ENCODE data around the gene DPP6.

Gene DPP6

DNA sequence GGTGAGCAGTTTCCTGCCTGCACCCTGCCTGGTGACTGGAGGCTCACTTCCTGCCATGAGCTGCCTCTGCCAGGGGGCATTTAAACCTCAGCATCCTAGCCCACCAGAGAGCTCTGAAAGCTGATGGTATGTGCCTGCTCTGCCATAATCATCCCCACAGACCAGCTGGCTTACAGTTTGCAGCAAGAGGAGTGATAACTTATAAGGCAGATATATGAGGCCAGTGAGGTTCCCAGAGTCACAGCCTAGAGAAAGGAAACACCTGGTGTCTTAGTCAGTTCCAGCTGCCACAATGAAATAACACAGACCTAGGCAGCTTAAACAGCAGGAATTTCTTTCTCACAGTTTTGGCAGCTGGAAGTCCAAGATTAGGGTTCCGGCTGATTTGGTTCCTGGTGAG lies 718.8 kb downstream of the DPP6 start:
- TF ChIP-seq, protein P1, sequence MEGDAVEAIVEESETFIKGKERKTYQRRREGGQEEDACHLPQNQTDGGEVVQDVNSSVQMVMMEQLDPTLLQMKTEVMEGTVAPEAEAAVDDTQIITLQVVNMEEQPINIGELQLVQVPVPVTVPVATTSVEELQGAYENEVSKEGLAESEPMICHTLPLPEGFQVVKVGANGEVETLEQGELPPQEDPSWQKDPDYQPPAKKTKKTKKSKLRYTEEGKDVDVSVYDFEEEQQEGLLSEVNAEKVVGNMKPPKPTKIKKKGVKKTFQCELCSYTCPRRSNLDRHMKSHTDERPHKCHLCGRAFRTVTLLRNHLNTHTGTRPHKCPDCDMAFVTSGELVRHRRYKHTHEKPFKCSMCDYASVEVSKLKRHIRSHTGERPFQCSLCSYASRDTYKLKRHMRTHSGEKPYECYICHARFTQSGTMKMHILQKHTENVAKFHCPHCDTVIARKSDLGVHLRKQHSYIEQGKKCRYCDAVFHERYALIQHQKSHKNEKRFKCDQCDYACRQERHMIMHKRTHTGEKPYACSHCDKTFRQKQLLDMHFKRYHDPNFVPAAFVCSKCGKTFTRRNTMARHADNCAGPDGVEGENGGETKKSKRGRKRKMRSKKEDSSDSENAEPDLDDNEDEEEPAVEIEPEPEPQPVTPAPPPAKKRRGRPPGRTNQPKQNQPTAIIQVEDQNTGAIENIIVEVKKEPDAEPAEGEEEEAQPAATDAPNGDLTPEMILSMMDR (conservative IDR thresholded peaks at IDR 0.05; ENCODE audit: low read depth, low read length) = no peak
- Histone ChIP-seq H3K36me3 (ENCODE audit: insufficient read depth) (no peaks in the 10 kb centered on the region), H3K9ac (no peak overlapping the region), H2AFZ (ENCODE audit: low read depth) (no peak overlapping the region), H3K79me2 (ENCODE audit: insufficient read depth, low read depth) (no peaks in the 10 kb centered on the region), H3K4me1 (ENCODE audit: low read depth, poor library complexity, severe bottlenecking) (no peaks in the 10 kb centered on the region), H3K27ac (no peak overlapping the region), H3K4me2 (no peak overlapping the region), H3K27me3 (ENCODE audit: insufficient read depth, low read depth) (no peaks in the 10 kb centered on the region), H4K20me1 (ENCODE audit: insufficient read depth) (no peaks in the 10 kb centered on the region), H3K4me3 (IDR thresholded peaks at IDR 0.05; ENCODE audit: insufficient read depth, low read depth, low read length) (no peak overlapping the region)

DNA sequence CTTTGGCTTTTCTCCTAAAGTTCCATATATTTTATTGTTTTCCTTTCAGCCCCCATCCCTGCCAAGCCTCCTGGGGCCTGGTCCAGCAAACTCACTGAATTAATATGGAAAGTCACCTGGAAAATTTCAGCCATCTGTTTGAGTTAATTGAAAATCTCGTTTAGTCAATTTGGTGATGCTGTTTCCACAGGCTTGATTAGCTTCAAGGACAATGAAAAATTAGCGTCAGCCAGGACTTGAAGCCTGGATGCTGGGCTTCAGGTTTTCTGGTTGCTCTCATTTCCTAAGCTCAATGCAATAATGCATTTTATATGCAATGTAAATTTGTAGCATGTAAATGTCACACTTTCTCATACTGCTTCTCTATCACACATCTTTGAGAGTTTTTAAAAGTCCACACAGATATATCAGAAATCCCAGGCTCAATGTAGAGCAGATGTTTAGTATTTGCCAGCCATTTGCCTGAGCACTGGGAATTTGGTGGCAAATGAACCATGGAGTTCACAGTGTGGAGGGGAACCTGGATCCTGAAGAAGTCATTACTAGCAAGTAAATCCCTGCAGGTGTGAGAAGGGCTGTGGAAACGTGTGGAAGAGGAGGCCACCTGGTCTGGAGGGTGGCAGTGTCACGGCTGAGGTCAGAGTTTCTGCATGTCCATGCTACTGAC lies 722.2 kb downstream of the DPP6 start:
- Histone ChIP-seq H3K79me2 (ENCODE audit: insufficient read depth, low read depth) (no peaks in the 10 kb centered on the region), H2AFZ (ENCODE audit: low read depth) (no peak overlapping the region), H3K27ac (no peak overlapping the region), H3K4me2 (no peak overlapping the region), H3K4me1 (ENCODE audit: low read depth, poor library complexity, severe bottlenecking) (peaks cover 6% of the 10 kb centered on the region), H3K36me3 (ENCODE audit: insufficient read depth) (no peaks in the 10 kb centered on the region), H3K9ac (no peak overlapping the region), H3K4me3 (IDR thresholded peaks at IDR 0.05; ENCODE audit: insufficient read depth, low read depth, low read length) (no peak overlapping the region), H4K20me1 (ENCODE audit: insufficient read depth) (no peaks in the 10 kb centered on the region), H3K27me3 (ENCODE audit: insufficient read depth, low read depth) (no peaks in the 10 kb centered on the region)
- TF ChIP-seq, protein P1 (conservative IDR thresholded peaks at IDR 0.05; ENCODE audit: low read depth, low read length) = no peak

DNA sequence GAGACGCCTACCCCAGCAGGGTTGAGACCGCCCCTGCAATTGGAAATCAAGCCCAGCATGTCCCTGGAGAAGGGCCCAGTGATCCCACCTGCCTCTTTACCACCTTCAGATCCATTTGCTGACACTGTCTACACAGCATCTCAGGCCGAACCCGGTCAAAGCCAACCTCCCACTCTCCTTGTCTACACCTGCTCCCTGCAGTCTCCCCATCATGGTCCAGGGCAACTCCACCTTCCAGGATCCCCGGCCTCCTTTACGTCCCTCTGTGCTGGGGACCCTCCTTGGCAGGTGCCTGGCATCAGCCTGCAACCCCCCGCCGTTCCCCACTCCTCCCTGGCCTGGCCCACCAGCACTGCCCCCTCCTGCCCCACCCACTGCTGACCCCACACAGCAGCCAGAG lies 723.5 kb downstream of the DPP6 start:
- H3K27ac ChIP-seq = no peak overlapping the region
- H3K79me2 ChIP-seq (ENCODE audit: insufficient read depth, low read depth) = no peaks in the 10 kb centered on the region
- H2AFZ ChIP-seq (ENCODE audit: low read depth) = no peak overlapping the region
- no peaks in the 10 kb centered on the region for H3K27me3 ChIP-seq (ENCODE audit: insufficient read depth, low read depth)
- H3K4me2 ChIP-seq = no peak overlapping the region
- H3K4me1 ChIP-seq (ENCODE audit: low read depth, poor library complexity, severe bottlenecking) = peaks cover 6% of the 10 kb centered on the region
- no peak overlapping the region for H3K4me3 ChIP-seq (IDR thresholded peaks at IDR 0.05; ENCODE audit: insufficient read depth, low read depth, low read length)
- TF ChIP-seq, protein P1 (conservative IDR thresholded peaks at IDR 0.05; ENCODE audit: low read depth, low read length) = no peak
- no peaks in the 10 kb centered on the region for H4K20me1 ChIP-seq (ENCODE audit: insufficient read depth)
- H3K36me3 ChIP-seq (ENCODE audit: insufficient read depth) = no peaks in the 10 kb centered on the region
- H3K9ac ChIP-seq = no peak overlapping the region

DNA sequence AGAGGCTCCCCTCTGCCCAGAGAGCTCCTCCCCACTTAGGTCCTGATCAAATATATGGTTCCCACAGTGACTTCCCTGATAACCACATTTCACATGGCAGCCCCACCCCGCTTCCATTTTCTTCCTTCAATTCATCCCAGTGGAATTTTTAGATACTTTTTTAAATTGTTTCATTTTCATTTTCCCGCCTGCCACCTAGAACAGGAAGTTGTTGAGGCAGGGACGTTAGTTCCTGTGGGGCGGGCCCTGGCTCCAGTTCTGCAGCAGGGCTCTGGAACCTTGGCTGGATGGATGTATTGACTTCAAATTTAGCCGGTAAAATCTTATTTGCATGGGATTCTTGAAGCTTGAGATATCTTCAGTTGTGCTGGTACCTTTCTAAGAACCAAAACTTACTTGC lies 724.2 kb downstream of the DPP6 start:
- Histone ChIP-seq H3K27me3 (ENCODE audit: insufficient read depth, low read depth) (no peaks in the 10 kb centered on the region), H3K27ac (no peak overlapping the region), H3K79me2 (ENCODE audit: insufficient read depth, low read depth) (no peaks in the 10 kb centered on the region), H2AFZ (ENCODE audit: low read depth) (no peak overlapping the region), H3K4me2 (no peak overlapping the region), H4K20me1 (ENCODE audit: insufficient read depth) (no peaks in the 10 kb centered on the region), H3K36me3 (ENCODE audit: insufficient read depth) (no peaks in the 10 kb centered on the region), H3K4me3 (IDR thresholded peaks at IDR 0.05; ENCODE audit: insufficient read depth, low read depth, low read length) (no peak overlapping the region), H3K9ac (no peak overlapping the region), H3K4me1 (ENCODE audit: low read depth, poor library complexity, severe bottlenecking) (peaks cover 6% of the 10 kb centered on the region)
- TF ChIP-seq, protein P1 (conservative IDR thresholded peaks at IDR 0.05; ENCODE audit: low read depth, low read length) = no peak
